Renal cortical epithelial cell (primary cell): Measurements from ENCODE around the gene SNN. TPM values are rescaled to one million over a fixed set of nuclear protein-coding genes. Genes with fewer than 3 reads are reported as not detected.
A peak's percentile ranks its signal among the peaks of the same experiment; 100 is the strongest.

Source experiments
- DNase-seq: peaks from one replicate; pipeline ENCODE4 v3.0.0-alpha.2; 2011; ENCODE audit warnings: low read depth
- total RNA-seq: library from RNA; depleted of rRNA; stranded (reverse); fragments of >200 nt; gene quantifications from 2 replicates; pipeline ENCODE4 v1.2.3, GENCODE V29; 2014

The SNN gene
- total RNA-seq, 1 donor from 2014 or later, result 25.4 TPM

DNA sequence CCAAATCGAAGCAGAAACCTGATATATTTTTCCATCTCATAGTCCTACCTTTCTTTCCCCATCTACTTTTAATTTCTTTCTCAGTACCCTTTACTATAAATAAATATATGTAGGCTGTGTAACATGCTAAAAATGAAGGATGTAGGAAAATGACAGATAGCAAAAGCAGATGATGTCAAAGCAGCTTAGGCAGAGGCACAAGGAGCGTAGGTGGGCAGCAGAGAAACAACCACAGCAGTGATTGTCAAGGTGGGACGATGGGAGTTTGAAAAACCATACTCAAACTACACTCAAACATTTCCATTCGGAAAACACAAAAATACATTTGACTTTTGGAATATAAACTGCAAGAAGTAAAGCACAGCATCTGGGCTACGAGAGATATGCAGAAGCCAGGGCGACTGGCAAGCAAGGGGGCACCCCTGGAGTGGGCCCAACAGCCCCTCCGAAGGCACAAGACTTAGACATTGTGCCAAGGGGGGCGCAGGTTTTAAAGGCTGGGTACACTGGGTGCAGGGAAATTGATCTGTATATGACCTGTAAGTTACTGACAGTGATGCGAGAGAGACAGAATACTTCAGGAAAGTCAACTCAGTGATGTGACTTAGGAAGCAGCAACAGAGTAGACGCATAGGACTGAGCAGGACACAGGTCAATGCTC lies 31.1 kb downstream of the SNN start:
- DNase-seq, result no peak

DNA sequence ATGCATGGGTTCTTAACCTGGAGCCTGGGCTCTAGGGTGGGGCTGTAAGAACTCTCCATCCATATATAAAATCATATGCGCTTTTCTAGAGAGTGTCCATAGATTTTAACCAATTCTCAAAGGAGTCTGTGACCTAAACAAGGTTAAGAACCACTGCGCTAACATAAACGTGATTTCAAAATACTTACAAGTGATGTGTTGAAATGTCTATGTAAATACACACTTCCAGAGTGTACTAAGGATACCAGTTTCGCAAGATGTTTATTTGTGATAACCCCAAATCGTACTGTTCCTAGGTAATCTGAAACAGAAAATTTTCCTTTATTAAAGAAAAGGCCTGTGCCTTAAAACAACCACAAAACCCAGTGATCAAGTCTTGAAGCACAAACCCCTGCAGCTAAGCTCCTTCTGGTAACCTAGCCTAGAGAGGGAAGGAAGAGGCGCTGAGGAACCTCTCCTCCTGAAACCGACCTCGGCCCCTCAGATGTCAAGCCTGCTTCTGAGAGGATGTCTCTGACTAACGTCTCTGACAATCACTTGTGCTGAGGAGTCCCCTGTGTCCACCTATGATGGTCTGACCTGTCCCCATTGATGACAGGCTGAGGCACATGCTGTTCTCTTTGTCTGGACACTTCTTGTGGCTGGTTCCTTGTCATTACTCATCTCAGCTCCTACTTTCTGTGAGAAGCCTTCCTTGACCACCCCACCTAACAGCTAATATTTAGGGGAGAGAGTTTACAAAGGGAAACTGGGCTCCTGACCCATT lies 32.2 kb downstream of the SNN start:
- no peak for DNase-seq

DNA sequence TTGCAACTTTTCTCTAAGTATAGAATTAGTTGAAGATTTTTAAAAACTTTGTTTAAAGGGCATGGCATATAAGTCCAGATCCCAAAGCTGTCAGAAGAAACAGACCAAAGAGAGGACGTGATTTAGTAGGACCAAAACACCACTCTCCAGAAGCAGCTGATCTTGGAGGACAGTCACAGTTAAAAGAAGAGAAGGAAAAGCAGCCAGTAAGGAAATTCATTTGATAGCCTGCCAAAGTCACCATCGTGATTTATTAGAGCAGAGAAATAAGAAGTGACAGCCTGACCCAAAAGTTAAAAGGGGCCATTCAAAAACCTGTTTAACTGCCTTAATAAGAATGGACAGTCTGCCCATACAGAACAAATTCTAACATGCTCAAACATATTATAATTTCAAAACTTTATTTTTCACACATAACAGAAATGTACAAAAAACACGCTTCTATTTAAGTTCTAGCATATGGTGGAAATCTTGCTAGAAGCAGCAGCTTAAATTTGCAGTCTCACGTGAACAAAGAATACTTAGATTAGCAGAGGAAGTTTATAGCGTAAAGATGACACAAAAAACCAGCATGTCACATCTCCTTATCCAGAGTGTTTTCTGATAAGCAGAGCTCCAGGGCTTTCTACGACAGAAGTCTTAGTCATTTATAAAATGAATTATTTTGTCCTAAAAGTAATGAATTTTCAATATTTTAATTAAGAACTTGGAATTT lies 37.2 kb downstream of the SNN start:
- no peak for DNase-seq

DNA sequence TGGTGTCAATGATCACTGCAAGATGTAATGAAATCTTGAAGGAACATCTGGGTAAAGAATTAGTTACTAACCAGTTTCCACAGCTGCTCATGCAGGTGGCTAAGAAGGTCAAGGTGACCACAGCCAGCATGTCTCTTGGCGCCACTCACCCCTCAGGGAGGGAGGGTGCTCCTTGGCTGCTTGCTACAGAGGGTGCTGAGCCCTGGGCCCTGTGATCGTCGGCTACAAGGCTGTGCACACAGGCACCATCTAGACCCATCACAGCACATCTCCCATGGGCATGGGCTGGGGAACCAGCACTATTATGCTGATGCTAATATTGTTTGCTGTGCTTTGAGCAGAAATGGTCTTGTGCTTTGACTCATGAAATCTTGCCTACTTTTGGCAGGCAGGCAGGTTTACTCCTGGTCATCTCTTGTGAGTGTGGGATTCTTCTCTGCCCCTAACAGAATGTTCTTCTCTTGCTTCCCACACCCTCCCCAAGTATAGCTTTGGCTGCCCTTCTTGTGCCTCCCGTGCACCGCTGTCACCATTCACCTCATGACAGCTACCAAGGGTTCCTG lies 38.0 kb downstream of the SNN start:
- no peak for DNase-seq

DNA sequence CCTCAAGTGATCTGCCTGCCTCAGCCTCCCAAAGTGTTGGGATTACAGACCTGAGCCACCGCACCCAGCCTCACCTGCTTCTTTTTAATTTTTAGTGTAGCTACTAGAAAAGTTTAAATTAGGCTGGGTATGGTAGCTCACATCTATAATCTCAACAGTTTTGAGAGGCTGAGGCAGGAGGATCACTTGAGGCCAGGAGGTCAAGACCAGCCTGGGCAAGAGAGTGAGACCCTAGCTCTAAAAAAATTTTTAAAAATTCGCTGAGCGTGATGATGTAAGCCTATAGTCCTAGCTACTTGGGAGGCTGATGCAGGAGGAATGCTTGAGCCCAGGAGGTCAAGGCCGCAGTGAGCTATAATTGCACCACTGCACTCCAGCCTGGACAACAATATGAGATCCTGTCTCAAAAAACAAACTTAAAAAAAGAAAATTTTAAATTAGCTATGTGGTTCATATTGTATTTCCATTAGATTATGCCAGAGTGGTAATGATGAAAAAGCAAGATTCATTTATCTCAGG lies 39.5 kb downstream of the SNN start:
- no peak for DNase-seq

DNA sequence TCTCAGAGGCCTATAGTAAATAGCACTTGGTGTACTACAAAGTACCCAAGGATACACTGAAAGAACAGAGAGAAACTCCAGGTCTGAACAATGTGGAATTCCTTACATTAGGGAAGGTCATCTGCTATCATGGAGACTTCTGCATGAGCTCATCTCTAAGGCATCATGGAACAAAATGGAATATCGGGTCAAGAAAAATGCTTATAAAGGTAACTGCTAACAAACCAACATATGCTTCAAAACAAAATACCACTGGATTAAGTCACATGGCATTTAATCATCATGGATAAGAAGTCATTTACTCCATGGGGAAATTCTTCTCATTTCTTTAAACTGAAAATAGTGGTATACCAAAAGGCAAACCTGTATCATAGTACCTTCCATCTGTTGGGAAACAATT lies 40.2 kb downstream of the SNN start:
- peak; percentile 9 for DNase-seq

DNA sequence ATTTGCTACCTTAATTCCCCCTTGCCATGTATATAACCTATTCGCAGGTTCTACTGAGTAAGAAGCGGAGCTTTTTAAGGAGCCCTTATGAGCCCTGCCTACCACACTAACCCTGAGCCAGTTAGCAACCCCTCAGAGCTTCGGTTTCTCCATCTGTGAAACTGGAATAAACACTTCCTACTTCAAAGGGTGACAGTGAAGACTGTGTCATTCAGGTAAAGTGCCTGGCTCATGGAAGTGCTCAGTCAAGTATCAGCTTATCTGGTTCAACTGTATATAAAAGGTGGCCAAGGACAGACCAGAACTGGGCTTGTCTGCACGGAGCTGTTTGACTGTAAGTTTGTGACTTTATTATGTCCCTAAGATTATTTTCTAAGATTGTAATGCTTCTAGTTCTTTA lies 43.4 kb downstream of the SNN start:
- no peak for DNase-seq

DNA sequence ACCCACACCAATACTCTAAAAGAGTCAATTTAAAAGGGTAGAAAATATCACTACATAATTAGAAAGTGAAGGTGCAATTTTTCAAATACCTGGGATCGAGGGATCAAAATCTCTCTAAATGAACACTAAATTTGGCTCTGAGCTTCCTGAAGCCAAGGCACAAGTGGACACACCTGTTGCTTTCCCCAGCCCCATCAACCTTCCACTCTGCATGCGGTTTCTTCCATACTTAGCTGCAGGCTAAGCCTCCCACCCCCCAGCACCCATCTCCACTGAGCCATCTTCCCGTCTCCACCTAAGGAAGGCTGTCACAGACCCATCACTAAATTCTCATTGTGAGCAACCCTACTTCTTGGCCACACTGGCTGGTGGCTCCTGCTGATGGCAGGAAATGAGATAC lies 43.9 kb downstream of the SNN start:
- DNase-seq, result no peak

DNA sequence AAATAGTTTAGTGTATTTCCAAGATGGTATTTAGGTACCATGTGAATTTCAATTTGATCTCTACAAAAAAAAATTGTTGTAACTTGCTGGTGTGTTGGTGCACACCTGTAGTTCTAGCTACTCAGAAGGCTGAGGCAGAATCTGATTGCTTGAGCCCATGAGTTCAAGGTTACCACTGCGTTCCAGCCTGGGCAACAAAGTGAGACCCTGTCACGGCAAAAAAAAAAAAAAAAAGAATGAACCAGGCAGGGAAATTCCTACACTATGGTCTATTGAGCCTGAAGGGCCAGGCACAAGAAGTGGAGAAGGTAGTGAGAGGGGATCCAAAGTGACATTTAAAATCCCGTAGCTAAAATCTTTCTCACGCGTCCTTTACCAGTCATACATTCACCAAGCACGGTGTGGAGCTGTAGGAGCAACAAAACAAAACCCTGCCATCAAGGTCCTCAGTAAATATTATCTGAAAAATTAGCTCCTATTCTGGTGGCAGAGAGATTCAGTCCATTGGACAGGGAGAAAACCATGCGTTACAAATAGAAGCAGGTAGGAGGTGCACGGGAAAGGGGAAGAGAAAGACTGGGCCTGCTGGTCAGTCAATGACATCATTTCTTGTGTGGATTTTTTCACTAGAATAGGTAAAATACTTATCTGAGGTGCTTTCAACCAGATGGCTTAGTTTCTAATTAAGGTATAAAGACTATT lies 47.1 kb downstream of the SNN start:
- no peak for DNase-seq

DNA sequence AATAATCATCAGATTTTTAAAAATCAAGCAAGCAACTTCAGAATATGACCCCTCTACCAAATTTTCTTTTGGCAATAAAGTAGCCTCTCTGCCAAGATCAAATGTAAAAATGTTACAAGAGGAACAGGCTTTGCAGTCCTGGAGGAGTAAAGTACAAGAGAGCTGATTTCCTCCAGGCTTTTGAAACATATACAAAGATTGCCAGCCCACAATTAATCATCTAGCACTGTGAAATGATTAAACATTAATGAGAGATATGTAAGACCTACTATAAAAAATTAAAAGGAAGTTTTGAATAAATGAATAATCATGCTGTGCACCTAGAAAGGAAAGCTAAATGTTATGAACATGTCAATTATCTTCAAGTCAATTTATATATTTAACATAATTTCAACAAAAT lies 48.1 kb downstream of the SNN start:
- peak; percentile 15 for DNase-seq

DNA sequence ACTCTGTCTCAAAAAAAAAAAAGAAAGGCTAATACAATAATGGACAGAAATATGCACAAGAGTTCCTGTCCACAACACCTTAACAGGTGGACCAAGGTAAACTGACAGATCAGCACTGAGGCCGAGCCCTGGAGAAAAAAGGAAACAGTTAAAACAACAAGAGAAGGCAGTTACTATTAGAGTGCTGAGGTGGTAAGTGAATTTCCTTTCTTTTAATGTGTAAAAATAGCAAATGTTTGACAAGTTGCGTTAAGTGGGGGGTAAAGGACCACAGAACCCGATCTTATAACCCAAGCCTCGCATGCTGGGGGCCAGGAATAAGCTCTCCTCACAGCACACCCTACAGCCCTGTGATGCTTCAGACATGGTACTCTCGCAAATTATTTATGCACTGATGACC lies 49.6 kb downstream of the SNN start:
- no peak for DNase-seq

DNA sequence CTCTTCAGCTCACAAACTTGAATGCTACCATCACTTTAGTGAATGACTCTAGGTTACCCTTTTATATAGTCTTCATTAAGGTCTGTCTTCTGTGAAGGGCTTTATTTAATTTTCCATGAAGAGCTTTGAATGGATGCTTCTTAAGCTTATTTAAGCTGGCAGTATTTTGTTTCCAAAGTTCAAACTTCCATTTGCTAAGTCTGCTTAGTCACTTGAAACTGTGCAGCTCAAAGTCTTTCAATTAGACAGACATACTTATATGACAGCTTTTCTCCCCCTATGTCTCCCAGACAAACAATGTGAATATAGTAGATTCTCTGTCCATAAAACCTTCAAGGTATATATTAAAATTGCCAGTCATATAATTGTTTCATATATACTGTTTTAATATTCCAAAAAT lies 50.9 kb downstream of the SNN start:
- DNase-seq, result no peak

DNA sequence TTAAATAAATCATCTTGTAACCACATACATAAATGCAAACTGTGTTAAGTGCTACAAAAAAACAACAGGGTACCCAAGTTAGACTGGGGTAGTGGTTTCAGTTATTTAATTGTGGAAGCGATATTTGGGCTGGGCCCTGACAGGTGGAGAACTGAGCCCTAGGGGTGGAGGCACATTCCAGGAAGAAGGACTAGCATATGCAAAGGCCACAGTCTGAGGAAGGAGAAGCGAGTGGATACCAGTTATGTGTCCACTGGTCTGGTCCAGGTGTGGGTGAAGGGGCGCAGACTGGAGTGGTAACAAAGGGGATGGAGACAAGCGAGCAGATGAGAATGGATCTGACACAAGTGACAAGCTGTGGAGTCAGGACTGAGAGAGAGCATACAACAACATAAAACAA lies 51.5 kb downstream of the SNN start:
- DNase-seq, result no peak

DNA sequence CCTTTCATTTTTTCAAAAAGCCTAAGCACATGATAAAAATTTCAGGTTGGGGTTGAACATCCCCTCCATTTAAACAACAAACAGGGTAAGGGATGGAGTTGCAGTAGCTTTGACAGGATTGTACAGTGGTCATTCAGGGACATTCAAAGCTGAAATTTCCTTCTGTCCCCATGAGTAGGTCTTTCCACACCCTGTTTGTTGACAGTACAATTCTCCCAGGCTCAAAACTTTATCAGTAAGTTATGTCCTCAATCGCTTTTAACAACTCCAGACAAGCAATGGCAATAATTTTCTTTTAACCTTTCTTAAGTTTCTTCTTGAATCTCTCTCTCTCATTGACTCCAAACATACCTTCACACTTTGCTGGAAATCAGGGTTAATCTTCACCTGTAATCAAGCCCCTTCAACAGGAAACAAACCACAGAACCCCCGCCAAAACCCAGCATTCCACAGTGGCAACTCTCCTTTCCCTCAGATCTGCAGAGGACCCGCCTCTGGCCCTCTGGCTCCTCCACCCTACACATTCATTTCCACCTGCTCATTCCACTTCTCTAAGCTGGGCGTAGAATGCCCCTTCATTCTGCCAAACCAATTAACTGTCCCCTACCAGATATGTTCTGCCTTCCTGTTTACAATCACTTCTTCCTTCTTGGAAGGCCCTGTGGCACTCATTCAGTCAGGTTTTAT lies 53.7 kb downstream of the SNN start:
- peak; percentile 43 for DNase-seq

DNA sequence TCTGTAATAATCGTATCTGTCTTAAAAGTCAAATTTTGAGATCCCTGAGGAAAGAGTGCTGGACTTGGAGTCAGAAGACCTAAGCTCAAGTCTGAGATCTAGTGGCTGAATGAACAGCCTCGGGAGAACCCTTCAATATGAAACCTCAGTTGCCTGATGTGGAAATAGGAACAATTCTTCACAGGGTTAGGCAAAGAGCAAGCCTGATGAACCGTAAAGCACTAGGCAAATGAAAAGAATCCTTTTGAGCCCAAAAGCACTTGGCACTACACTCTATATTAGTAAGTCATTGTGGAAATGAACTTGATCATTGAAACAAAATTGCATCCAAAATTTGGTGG lies 54.2 kb downstream of the SNN start:
- DNase-seq, result peak; percentile 52

DNA sequence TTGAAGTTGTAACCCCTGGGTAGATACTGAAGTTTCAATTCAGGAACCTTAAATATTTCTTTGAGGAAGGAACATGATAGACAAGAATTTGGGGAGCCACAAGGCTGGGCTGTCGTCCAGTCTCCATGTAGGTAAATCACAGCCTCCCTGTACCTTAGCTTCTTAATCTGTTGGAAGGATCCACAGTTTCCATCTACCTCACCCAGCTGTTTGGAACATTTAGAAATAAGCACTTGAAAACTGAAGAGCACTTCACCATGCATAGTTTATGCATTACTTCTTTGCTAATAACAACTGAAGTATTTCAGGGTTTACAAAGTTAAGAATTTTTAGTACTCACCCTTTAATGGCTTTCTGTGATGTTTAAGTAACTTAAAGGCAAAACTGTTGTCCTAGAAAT lies 57.2 kb downstream of the SNN start:
- DNase-seq, result no peak

DNA sequence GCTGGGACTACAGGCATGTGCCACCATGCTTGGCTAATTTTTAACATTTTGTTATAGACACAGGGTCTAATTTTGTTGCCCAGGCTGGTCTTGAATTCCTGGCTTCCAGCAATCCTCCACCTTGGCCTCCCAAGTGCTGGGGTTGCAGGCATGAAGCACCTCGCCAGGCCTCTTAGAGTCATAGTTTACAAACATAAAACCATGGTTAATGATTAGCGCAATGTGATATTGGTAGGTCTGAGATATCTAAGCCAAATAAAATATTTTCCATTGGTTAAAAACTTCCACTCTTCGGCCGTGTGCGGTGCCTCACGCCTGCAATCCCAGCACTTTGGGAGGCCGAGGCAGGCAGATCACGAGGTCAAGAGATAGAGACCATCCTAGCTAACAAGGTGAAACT lies 57.8 kb downstream of the SNN start:
- peak; percentile 92 for DNase-seq

DNA sequence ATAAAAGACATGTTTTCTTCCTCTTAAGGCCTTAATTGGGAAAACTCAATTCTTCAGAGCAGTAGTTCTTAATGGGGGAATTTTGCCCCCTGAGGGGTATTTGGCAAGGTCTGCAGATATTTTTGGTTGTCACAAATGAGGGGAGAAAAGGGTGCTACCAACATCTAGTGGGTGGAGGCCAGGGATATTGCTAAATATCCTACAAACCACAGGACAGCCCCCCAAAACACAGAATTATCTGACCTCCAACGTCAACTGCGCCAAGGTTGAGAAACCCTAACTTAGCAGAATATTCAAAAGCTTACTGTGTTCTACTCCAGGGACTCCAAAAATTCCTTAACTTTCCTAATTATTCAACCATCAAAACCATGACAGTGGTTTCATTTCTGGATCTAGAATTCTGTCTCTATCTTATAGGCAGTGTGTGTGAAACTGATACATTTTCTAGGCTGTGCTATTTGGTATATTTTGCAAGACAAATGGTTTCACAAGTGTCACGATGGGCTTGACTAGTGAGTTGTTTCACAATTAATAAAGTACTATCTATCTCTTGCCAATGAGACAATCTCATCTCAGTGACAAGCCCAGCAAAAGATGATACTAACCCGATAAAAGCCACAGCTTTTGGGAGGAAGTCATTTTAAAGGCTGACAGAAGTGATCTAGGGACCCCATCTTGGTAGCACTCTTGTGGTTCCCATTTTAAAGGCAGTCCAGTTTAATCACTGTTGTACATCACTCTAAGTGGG lies 59.7 kb downstream of the SNN start:
- DNase-seq, result no peak
